ENCODE measurements around the gene ETNK1.

Gene ETNK1

DNA sequence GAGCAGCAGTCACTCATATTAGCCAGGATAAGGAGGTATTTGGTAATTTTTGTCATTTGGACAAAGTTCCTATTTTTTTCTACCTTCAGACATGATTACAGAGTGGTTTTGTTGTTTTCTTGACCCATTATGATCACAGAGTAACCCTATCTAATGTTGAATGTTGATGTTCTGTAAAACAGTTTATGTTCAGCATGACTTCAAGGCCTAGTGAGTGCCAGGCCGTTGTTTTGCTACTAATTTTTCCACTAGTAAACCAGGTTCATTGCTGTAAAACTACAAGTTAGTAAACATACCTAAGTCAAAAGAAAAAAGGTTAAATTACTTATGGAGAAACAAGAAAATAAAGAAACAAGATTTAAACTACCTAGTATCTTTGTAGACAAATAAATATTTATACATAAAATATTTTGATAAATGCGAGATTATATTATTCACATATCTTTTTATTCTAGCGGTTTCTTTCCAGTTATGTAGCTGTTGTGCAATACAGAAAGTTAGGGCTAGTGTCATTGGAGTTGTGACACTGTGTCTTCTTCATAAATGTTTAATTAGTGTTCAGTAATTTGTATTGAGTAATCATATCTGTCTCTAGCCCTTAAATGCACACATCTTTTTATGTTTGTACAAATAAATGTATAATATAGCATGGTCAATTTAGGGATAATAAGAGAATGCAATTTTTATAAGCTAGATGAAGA, 16.5 kb downstream of the ETNK1 start:
- no peaks in the 10 kb centered on the region for H3K27me3 ChIP-seq (ENCODE audit: low read depth, low read length)
- no peak overlapping the region for H3K4me2 ChIP-seq (ENCODE audit: low read length)
- no peak overlapping the region for H3K27ac ChIP-seq (ENCODE audit: low read length)
- H3K36me3 ChIP-seq (replicated peaks; ENCODE audit: low read depth, low read length): peaks cover 3% of the 10 kb centered on the region
- H3K9me3 ChIP-seq (ENCODE audit: insufficient read depth, low read length): no peaks in the 10 kb centered on the region
- H2AFZ ChIP-seq (ENCODE audit: low read depth, low read length): no peak overlapping the region
- H3K4me3 ChIP-seq (ENCODE audit: low read length): no peak overlapping the region
- H4K20me1 ChIP-seq (ENCODE audit: insufficient read depth, low read length): peaks cover 21% of the 10 kb centered on the region
- no peak overlapping the region for H3K9ac ChIP-seq (ENCODE audit: low read length)
- peaks cover 45% of the 10 kb centered on the region for H3K79me2 ChIP-seq (ENCODE audit: low read length)
- H3K4me1 ChIP-seq (ENCODE audit: low read length): no peaks in the 10 kb centered on the region
- TF ChIP-seq, protein P1, sequence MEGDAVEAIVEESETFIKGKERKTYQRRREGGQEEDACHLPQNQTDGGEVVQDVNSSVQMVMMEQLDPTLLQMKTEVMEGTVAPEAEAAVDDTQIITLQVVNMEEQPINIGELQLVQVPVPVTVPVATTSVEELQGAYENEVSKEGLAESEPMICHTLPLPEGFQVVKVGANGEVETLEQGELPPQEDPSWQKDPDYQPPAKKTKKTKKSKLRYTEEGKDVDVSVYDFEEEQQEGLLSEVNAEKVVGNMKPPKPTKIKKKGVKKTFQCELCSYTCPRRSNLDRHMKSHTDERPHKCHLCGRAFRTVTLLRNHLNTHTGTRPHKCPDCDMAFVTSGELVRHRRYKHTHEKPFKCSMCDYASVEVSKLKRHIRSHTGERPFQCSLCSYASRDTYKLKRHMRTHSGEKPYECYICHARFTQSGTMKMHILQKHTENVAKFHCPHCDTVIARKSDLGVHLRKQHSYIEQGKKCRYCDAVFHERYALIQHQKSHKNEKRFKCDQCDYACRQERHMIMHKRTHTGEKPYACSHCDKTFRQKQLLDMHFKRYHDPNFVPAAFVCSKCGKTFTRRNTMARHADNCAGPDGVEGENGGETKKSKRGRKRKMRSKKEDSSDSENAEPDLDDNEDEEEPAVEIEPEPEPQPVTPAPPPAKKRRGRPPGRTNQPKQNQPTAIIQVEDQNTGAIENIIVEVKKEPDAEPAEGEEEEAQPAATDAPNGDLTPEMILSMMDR (IDR thresholded peaks at IDR 0.05; ENCODE audit: low read depth, low read length): no peak
- no peak for TF ChIP-seq EZH2phosphoT487 (IDR thresholded peaks at IDR 0.05; ENCODE audit: low read depth)

DNA sequence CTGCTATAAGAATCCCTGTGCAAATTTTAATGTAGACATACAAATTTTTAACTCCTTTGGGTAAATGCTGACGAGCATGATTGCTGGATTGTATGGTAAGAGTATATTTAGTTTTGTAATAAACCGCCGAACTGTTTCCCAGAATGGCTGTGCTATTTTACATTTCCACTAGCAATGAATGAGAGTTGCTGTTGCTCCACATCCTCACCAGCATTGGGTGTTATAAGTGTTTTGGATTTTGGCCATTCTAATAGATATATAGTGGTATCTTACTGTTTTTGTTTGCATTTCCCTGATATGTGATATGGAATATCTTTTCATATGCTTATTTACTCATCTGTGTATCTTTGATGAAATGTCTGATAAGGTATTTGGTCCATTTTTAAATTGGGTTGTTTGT, 23.7 kb downstream of the ETNK1 start:
- peaks cover 12% of the 10 kb centered on the region for H3K36me3 ChIP-seq (replicated peaks; ENCODE audit: low read depth, low read length)

DNA sequence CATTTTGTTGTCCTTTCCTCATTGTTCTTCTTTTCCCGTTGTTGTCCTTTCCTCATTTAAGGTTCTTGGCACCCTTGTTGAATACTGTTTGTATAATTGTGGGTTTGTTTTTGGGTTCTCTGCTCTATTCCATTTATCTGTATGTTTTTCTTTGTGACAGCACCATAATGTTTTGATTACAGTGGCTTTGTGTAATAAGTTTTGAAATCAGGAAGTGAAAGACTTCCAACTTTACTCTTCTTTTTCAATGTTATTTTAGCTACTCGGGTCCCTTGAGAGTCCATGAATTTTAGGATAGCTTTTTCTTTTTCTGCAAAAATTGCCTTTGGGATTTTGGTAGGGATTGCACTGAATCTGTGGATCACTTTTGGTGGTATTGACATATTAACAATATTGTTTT, 28.1 kb downstream of the ETNK1 start:
- no peak overlapping the region for H2AFZ ChIP-seq (ENCODE audit: low read depth, low read length)
- TF ChIP-seq, protein P1 (IDR thresholded peaks at IDR 0.05; ENCODE audit: low read depth, low read length): no peak
- no peak for TF ChIP-seq EZH2phosphoT487 (IDR thresholded peaks at IDR 0.05; ENCODE audit: low read depth)
- no peak overlapping the region for H3K27ac ChIP-seq (ENCODE audit: low read length)
- H3K4me2 ChIP-seq (ENCODE audit: low read length): no peak overlapping the region
- H3K36me3 ChIP-seq (replicated peaks; ENCODE audit: low read depth, low read length): peaks cover 9% of the 10 kb centered on the region
- no peaks in the 10 kb centered on the region for H3K9me3 ChIP-seq (ENCODE audit: insufficient read depth, low read length)
- H3K79me2 ChIP-seq (ENCODE audit: low read length): peaks cover 49% of the 10 kb centered on the region
- H4K20me1 ChIP-seq (ENCODE audit: insufficient read depth, low read length): peaks cover 41% of the 10 kb centered on the region
- H3K9ac ChIP-seq (ENCODE audit: low read length): no peak overlapping the region
- H3K4me1 ChIP-seq (ENCODE audit: low read length): peaks cover 10% of the 10 kb centered on the region
- no peaks in the 10 kb centered on the region for H3K27me3 ChIP-seq (ENCODE audit: low read depth, low read length)
- H3K4me3 ChIP-seq (ENCODE audit: low read length): no peak overlapping the region

More for the DNA sequence above, 23.7 kb downstream of the ETNK1 start:
- TF ChIP-seq EZH2phosphoT487 (IDR thresholded peaks at IDR 0.05; ENCODE audit: low read depth): no peak
- Histone ChIP-seq H3K79me2 (ENCODE audit: low read length) (peaks cover 41% of the 10 kb centered on the region), H3K9ac (ENCODE audit: low read length) (no peak overlapping the region), H3K4me3 (ENCODE audit: low read length) (no peak overlapping the region), H4K20me1 (ENCODE audit: insufficient read depth, low read length) (peaks cover 37% of the 10 kb centered on the region), H2AFZ (ENCODE audit: low read depth, low read length) (no peak overlapping the region), H3K27me3 (ENCODE audit: low read depth, low read length) (no peaks in the 10 kb centered on the region), H3K27ac (ENCODE audit: low read length) (no peak overlapping the region), H3K4me1 (ENCODE audit: low read length) (peaks cover 10% of the 10 kb centered on the region), H3K9me3 (ENCODE audit: insufficient read depth, low read length) (no peaks in the 10 kb centered on the region), H3K4me2 (ENCODE audit: low read length) (no peak overlapping the region)

DNA sequence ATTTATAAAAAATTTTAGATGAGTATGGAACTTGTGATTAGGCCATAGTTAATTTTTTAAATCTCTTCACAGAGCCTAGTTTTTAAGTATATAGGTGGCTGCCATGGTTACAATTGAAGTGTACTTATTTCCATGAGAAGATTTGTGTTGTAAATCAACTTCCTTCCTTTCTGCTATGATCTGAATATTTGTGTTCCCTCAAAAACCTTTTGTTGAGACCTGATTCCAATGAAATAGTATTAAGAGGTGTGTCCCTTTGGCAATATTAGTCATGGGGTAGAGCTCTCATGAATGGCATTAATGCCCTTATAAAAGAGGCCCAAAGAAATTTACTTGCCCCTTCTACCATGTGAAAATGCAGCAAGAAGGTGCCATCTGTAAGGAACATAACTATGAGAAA, 28.8 kb downstream of the ETNK1 start:
- H3K4me1 ChIP-seq (ENCODE audit: low read length): peaks cover 10% of the 10 kb centered on the region
- no peak overlapping the region for H3K4me2 ChIP-seq (ENCODE audit: low read length)
- peaks cover 35% of the 10 kb centered on the region for H4K20me1 ChIP-seq (ENCODE audit: insufficient read depth, low read length)
- TF ChIP-seq EZH2phosphoT487 (IDR thresholded peaks at IDR 0.05; ENCODE audit: low read depth): no peak
- TF ChIP-seq, protein P1 (IDR thresholded peaks at IDR 0.05; ENCODE audit: low read depth, low read length): no peak
- H3K9ac ChIP-seq (ENCODE audit: low read length): no peak overlapping the region
- H3K4me3 ChIP-seq (ENCODE audit: low read length): no peak overlapping the region
- H3K27ac ChIP-seq (ENCODE audit: low read length): no peak overlapping the region
- H2AFZ ChIP-seq (ENCODE audit: low read depth, low read length): no peak overlapping the region
- H3K79me2 ChIP-seq (ENCODE audit: low read length): peaks cover 46% of the 10 kb centered on the region
- H3K27me3 ChIP-seq (ENCODE audit: low read depth, low read length): no peaks in the 10 kb centered on the region
- peaks cover 9% of the 10 kb centered on the region for H3K36me3 ChIP-seq (replicated peaks; ENCODE audit: low read depth, low read length)
- H3K9me3 ChIP-seq (ENCODE audit: insufficient read depth, low read length): no peaks in the 10 kb centered on the region

Data from OCI-LY3 (cell line).